HG03103 (cell line): ENCODE results near the gene SCLY.
A peak's percentile ranks its signal among the peaks of the same experiment; 100 is the strongest.
"Not testable (repeated sequence)": the region's sequence is repeated elsewhere in the genome, so short reads cannot be mapped to it uniquely, and the experiment has no call there.

Experiments
- ATAC-seq: cut with Tn5 transposase; IDR thresholded peaks from one replicate; pipeline ENCODE4 v1.9.1; 2021; ENCODE audit warnings: low read depth; ENCODE audit not compliant: unreplicated experiment

The SCLY gene

GRCh38 chr2:238039151-238039550, 21.6 kb upstream of the SCLY start:
- ATAC-seq = no peak

- no peak for ATAC-seq
Measured at GRCh38 chr2:238039985-238040384, 20.8 kb upstream of the SCLY start.

- ATAC-seq = no peak
Measured at GRCh38 chr2:238040918-238041317, 19.9 kb upstream of the SCLY start.

- ATAC-seq = no peak
Measured at GRCh38 chr2:238042090-238042489, 18.7 kb upstream of the SCLY start.

- ATAC-seq = no peak
Measured at GRCh38 chr2:238042849-238043584, 17.8 kb upstream of the SCLY start.

- no peak for ATAC-seq
Measured at GRCh38 chr2:238043851-238044250, 16.9 kb upstream of the SCLY start.

GRCh38 chr2:238045575-238045974, 15.2 kb upstream of the SCLY start:
- no peak for ATAC-seq

- no peak for ATAC-seq
Measured at GRCh38 chr2:238046725-238047270, 14.0 kb upstream of the SCLY start.

GRCh38 chr2:238053191-238053776, 7.5 kb upstream of the SCLY start:
- no peak for ATAC-seq

- ATAC-seq = no peak
Measured at GRCh38 chr2:238055841-238056240, 5.0 kb upstream of the SCLY start.

GRCh38 chr2:238057696-238058575, 2.9 kb upstream of the SCLY start:
- not testable (repeated sequence) for ATAC-seq

- ATAC-seq = no peak
Measured at GRCh38 chr2:238059505-238059904, 1.3 kb upstream of the SCLY start.

- ATAC-seq = no peak
Measured at GRCh38 chr2:238060096-238060541, 682 bp upstream of the SCLY start.

GRCh38 chr2:238061315-238062202, 758 bp downstream of the SCLY start:
- peak; percentile 5 for ATAC-seq

GRCh38 chr2:238063414-238064189, 2.8 kb downstream of the SCLY start:
- no peak for ATAC-seq

GRCh38 chr2:238064376-238064775, 3.6 kb downstream of the SCLY start:
- no peak for ATAC-seq

- no peak for ATAC-seq
Measured at GRCh38 chr2:238065071-238065846, 4.5 kb downstream of the SCLY start.

- ATAC-seq = no peak
Measured at GRCh38 chr2:238066218-238066617, 5.4 kb downstream of the SCLY start.

GRCh38 chr2:238066718-238067117, 5.9 kb downstream of the SCLY start:
- not testable (repeated sequence) for ATAC-seq
